Measurements from ENCODE around the gene WAS. TPM values are rescaled to one million over a fixed set of nuclear protein-coding genes. Genes with fewer than 3 reads are reported as not detected.
"Not testable (repeated sequence)": the region's sequence is repeated elsewhere in the genome, so short reads cannot be mapped to it uniquely, and the experiment has no call there.

The WAS gene
- total RNA-seq, 2 experiments from 2014 or later: 81.6 to 81.9 TPM

DNA sequence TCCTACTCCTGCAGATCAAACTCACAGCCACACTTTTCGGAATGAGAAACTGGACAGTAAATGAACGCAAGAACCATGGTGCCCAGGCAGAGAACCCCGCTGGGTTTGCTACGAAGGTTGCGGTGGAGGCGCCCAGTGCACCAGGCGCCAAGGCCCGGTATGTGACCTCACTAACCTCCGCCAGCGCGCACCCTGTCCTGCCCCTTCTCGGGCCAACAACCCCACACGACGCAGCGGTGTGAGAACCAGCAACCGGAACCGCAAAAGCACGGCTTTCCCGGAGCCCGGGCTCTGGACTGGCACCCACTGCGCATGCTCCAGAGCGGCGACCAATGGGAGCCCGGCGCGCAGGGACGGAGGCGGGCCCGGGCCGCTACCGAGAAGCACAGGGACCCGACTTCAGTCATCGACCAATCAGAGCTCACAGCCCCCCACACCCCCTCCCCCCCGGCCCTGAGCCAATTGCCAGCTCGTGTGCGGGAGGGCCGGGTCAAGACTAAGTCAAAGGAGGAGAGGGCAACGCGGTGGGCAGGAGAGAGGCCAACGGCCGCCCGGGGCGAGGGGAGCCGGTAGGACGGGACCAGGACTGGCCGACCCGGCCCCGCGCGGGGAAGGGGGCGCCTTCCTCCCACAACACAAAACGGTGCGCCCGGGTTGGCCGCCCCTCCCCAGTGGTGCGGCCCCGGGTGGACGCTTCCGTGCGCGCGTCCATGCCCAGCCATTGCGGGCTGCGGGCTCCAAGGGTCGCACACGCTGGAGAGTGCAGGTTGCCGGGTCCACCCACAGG lies 7.3 kb upstream of the WAS start:
- DNase-seq (peak; percentile 88), ATAC-seq (peak; percentile 96)
- ChIA-PET CTCF (no interaction called here), POLR2A (interaction anchor here (0.6 to 0.8 kb wide), 2 partner anchors 9 to 21 kb away, joined by 3 read pairs; partner anchors contain the start of gene SUV39H1)
- Mint-ChIP-seq H3K9me3 (no peaks in the 10 kb centered on the region), H3K4me3 (peak overlapping the region; percentile 88), H3K4me1 (ENCODE audit: low read depth) (peaks cover 28% of the 10 kb centered on the region), H3K27me3 (no peaks in the 10 kb centered on the region), H3K27ac (peak overlapping the region; percentile 92), H3K36me3 (ENCODE audit: low read depth) (no peaks in the 10 kb centered on the region)
- intact Hi-C loops (cut with micrococcal nuclease): no loop called here
- TF ChIP-seq, protein P1, sequence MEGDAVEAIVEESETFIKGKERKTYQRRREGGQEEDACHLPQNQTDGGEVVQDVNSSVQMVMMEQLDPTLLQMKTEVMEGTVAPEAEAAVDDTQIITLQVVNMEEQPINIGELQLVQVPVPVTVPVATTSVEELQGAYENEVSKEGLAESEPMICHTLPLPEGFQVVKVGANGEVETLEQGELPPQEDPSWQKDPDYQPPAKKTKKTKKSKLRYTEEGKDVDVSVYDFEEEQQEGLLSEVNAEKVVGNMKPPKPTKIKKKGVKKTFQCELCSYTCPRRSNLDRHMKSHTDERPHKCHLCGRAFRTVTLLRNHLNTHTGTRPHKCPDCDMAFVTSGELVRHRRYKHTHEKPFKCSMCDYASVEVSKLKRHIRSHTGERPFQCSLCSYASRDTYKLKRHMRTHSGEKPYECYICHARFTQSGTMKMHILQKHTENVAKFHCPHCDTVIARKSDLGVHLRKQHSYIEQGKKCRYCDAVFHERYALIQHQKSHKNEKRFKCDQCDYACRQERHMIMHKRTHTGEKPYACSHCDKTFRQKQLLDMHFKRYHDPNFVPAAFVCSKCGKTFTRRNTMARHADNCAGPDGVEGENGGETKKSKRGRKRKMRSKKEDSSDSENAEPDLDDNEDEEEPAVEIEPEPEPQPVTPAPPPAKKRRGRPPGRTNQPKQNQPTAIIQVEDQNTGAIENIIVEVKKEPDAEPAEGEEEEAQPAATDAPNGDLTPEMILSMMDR (IDR thresholded peaks at IDR 0.05): no peak

DNA sequence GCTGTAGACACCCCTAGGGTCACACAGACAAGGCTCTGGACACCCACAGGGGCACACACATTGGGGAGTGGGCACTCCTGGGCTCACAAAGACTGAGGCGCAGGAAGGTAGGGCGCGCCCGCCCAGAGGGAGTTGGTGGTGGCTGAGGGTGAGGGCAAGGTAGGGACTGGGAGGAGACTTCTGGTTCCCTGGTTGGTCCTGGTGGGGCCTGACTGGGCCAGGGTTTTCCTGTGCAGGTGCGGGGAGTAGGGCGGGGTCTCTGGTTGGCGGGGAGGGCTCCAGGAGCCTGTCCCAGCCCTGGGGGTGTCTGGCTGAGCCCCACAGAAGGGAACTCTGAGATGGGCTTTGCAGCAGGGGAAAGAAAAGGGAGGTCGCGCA lies 6.7 kb upstream of the WAS start:
- peak; percentile 5 for ATAC-seq
- no peaks in the 10 kb centered on the region for H3K9me3 Mint-ChIP-seq
- CTCF ChIA-PET: no interaction called here
- DNase-seq: no peak
- H3K27ac Mint-ChIP-seq: peak overlapping the region; percentile 86
- POLR2A ChIA-PET: interaction anchor here (0.6 kb wide), 1 partner anchor 25 kb away, joined by 3 read pairs; no protein-coding TSS in a partner anchor
- H3K4me1 Mint-ChIP-seq (ENCODE audit: low read depth): peaks cover 28% of the 10 kb centered on the region
- intact Hi-C loops (cut with micrococcal nuclease): no loop called here
- H3K27me3 Mint-ChIP-seq: no peaks in the 10 kb centered on the region
- no peaks in the 10 kb centered on the region for H3K36me3 Mint-ChIP-seq (ENCODE audit: low read depth)
- TF ChIP-seq, protein P1 (IDR thresholded peaks at IDR 0.05): no peak
- peak overlapping the region; percentile 88 for H3K4me3 Mint-ChIP-seq

DNA sequence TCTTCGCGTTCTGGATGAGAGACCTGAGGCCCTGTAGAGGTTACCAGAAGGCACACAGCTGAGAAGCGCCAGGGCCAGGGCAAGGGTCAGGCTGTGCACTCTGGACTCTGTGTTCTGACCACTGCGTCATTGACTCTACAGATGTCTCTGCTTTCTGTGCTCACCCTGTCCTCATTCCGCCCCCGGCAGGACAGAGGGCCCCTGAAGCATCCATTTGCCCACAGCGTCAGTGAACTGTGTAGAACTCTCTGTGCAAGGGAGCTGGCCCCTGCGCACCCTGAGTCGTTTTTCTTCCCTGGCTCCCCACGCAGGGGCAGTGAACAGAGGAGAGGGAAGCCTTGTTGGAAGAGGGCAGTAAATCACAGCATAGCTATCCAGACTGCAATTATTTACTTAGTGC lies 6.1 kb upstream of the WAS start:
- DNase-seq (no peak), ATAC-seq (no peak)
- Mint-ChIP-seq H3K4me3 (peak overlapping the region; percentile 88), H3K27me3 (no peaks in the 10 kb centered on the region), H3K9me3 (no peaks in the 10 kb centered on the region), H3K36me3 (ENCODE audit: low read depth) (no peaks in the 10 kb centered on the region), H3K4me1 (ENCODE audit: low read depth) (peaks cover 32% of the 10 kb centered on the region), H3K27ac (peak overlapping the region; percentile 86)
- TF ChIP-seq, protein P1 (IDR thresholded peaks at IDR 0.05): no peak
- POLR2A ChIA-PET: interaction anchor here (0.6 to 2.0 kb wide), 2 partner anchors 11 to 26 kb away, joined by 3 to 6 read pairs; no protein-coding TSS in a partner anchor
- intact Hi-C loops (cut with micrococcal nuclease): no loop called here
- CTCF ChIA-PET: no interaction called here

DNA sequence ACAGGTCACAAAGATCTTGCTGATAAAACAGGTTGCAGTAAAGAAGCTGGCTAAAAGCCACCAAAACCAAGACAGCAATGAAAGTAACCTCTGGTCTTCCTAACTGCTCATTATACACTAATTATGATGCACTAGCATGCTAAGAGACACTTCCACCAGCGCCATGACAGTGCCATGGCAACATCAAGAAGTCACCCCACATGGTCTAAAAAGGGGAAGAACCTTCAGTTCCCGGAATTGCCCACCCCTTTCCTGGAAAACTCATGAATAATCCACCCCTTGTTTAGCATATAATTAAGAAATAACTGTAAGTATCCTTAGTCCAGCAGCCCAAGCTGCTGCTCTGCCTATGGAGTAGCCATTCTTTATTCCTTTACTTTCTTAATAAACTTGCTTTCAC lies 3.1 kb upstream of the WAS start:
- H3K9me3 Mint-ChIP-seq, H3K4me3 Mint-ChIP-seq, ATAC-seq, CTCF ChIA-PET, H3K27me3 Mint-ChIP-seq, POLR2A ChIA-PET: not testable (repeated sequence)
- DNase-seq: peak; percentile 70
- intact Hi-C loops (cut with micrococcal nuclease): loop anchor here (5.0 kb wide), 1 partner anchor 57 kb away; no protein-coding TSS in a partner anchor
- Mint-ChIP-seq H3K4me1 (ENCODE audit: low read depth) (peaks cover 42% of the 10 kb centered on the region), H3K27ac (peak overlapping the region; percentile 36), H3K36me3 (ENCODE audit: low read depth) (peaks cover 17% of the 10 kb centered on the region)

DNA sequence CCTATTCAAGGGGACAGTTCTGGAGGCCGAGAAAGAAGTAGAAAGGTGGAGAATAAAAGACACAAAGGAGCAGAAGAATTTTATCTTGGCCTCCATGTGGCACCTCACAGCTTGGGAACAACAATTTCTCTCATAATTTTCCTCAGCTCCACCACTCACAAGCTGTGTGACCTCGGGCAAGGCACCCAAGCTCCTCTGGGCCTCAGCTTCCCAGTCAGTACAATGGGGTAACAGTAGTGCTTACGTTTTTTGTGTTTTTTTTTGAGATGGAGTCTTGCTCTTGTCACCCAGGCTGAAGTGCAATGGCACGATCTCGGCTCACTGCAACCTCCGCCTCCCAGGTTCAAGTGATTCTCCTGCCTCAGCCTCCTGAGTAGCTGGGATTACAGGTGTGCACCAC lies 2.7 kb upstream of the WAS start:
- Mint-ChIP-seq H3K27ac (peak overlapping the region; percentile 36), H3K36me3 (ENCODE audit: low read depth) (peaks cover 21% of the 10 kb centered on the region), H3K4me1 (ENCODE audit: low read depth) (peaks cover 45% of the 10 kb centered on the region)
- H3K4me3 Mint-ChIP-seq, DNase-seq, H3K9me3 Mint-ChIP-seq, CTCF ChIA-PET, H3K27me3 Mint-ChIP-seq, ATAC-seq: not testable (repeated sequence)
- POLR2A ChIA-PET: interaction anchor here (1.3 kb wide), 1 partner anchor 16 kb away, joined by 5 read pairs; the partner anchor contains the start of gene SUV39H1
- intact Hi-C loops (cut with micrococcal nuclease): loop anchor here (5.0 kb wide), 1 partner anchor 56 kb away; no protein-coding TSS in a partner anchor

Measured in activated CD8-positive, alpha-beta T cell treated with anti-CD3 and anti-CD28 coated beads for 36 hours (primary cell).